ENCODE data around the gene SUV39H1. TPM values are rescaled to one million over a fixed set of nuclear protein-coding genes. Genes with fewer than 3 reads are reported as not detected.
"Not testable (repeated sequence)": the region's sequence is repeated elsewhere in the genome, so short reads cannot be mapped to it uniquely, and the experiment has no call there.

SUV39H1 gene
- total and polyA plus RNA-seq, 2 donors (not counting 1 experiment from before 2014, with no cell fraction given), result 6.7 to 9.5 TPM

- H3K4me1 Mint-ChIP-seq; intact Hi-C loops (cut with micrococcal nuclease); H3K9me3 ChIP-seq (ENCODE audit: control extremely low read depth in 1 of 3, control insufficient read depth in 2 of 3, insufficient read depth in 1 of 3, low read length in 2 of 3); CTCF ChIA-PET; H3K4me3 Mint-ChIP-seq; H3K4me2 ChIP-seq (replicated peaks; ENCODE audit: low read depth, low read length, poor library complexity, severe bottlenecking); H3K27me3 Mint-ChIP-seq; H3K9me3 Mint-ChIP-seq (ENCODE audit: insufficient read depth); H3K4me3 ChIP-seq (ENCODE audit: control extremely low read depth in 1 of 5, extremely low read depth in 1 of 5, insufficient read depth in 1 of 5, low read depth in 2 of 5, low read length in 4 of 5); H4K20me1 ChIP-seq (ENCODE audit: control insufficient read depth, insufficient read depth, low read length, poor library complexity, severe bottlenecking); POLR2A ChIA-PET; H2AFZ ChIP-seq (ENCODE audit: insufficient read depth, low read depth, low read length, poor library complexity, severe bottlenecking); H3K4me1 ChIP-seq (ENCODE audit: control insufficient read depth in 2 of 2, insufficient read depth in 2 of 2, low read length in 2 of 2); H3K9ac ChIP-seq (ENCODE audit: low read length); H3K27ac Mint-ChIP-seq; H3K27me3 ChIP-seq (replicated peaks in 1 of 4; ENCODE audit: control extremely low read depth in 1 of 4, control insufficient read depth in 3 of 4, insufficient read depth in 4 of 4, low read length in 3 of 4); H3K79me2 ChIP-seq (ENCODE audit: control insufficient read depth, insufficient read depth, low read length); H3K27ac ChIP-seq (ENCODE audit: low read length in 2 of 2); ATAC-seq (ENCODE audit: low read depth); H3K36me3 ChIP-seq (replicated peaks in 1 of 2; ENCODE audit: control extremely low read depth in 1 of 2, control insufficient read depth in 1 of 2, extremely low read depth in 1 of 2, insufficient read depth in 2 of 2, low read length in 1 of 2); DNase-seq: not testable (repeated sequence)
- 95% methylated on average over 4 of the region's 34 CpGs for WGBS (ENCODE audit: insufficient coverage)
These were observed 36.8 kb upstream of the SUV39H1 start for GRCh38 chrX:48659686-48660085.

- H3K27me3 ChIP-seq (replicated peaks in 1 of 4; ENCODE audit: control extremely low read depth in 1 of 4, control insufficient read depth in 3 of 4, insufficient read depth in 4 of 4, low read length in 3 of 4), result no peaks in the 10 kb centered on the region
- ATAC-seq (ENCODE audit: low read depth) (no peak), DNase-seq (no peak)
- no peaks in the 10 kb centered on the region for H3K4me1 ChIP-seq (ENCODE audit: control insufficient read depth in 2 of 2, insufficient read depth in 2 of 2, low read length in 2 of 2)
- no peak overlapping the region for H2AFZ ChIP-seq (ENCODE audit: insufficient read depth, low read depth, low read length, poor library complexity, severe bottlenecking)
- ChIA-PET POLR2A (no interaction called here), CTCF (interaction anchor here (1.2 kb wide), 1 partner anchor 15 kb away, joined by 5 read pairs; no protein-coding TSS in a partner anchor)
- TF ChIP-seq CTCF (IDR thresholded peaks at IDR 0.05) (no peak), EZH2 (IDR thresholded peaks at IDR 0.05; ENCODE audit: borderline replicate concordance, insufficient read depth, low read depth, low read length, poor library complexity, severe bottlenecking) (no peak)
- no peak overlapping the region for H3K4me2 ChIP-seq (replicated peaks; ENCODE audit: low read depth, low read length, poor library complexity, severe bottlenecking)
- intact Hi-C loops (cut with micrococcal nuclease), result no loop called here
- no peak overlapping the region for H3K9ac ChIP-seq (ENCODE audit: low read length)
- H3K36me3 ChIP-seq (replicated peaks in 1 of 2; ENCODE audit: control extremely low read depth in 1 of 2, control insufficient read depth in 1 of 2, extremely low read depth in 1 of 2, insufficient read depth in 2 of 2, low read length in 1 of 2), result no peaks in the 10 kb centered on the region
- H3K27ac Mint-ChIP-seq, result no peak overlapping the region
- no peaks in the 10 kb centered on the region for H3K79me2 ChIP-seq (ENCODE audit: control insufficient read depth, insufficient read depth, low read length)
- no peak overlapping the region for H3K4me3 Mint-ChIP-seq
- no peaks in the 10 kb centered on the region for H3K9me3 ChIP-seq (ENCODE audit: control extremely low read depth in 1 of 3, control insufficient read depth in 2 of 3, insufficient read depth in 1 of 3, low read length in 2 of 3)
- no peaks in the 10 kb centered on the region for H3K4me1 Mint-ChIP-seq
- H3K27ac ChIP-seq (ENCODE audit: low read length in 2 of 2), result no peak overlapping the region
- H3K4me3 ChIP-seq (ENCODE audit: control extremely low read depth in 1 of 5, extremely low read depth in 1 of 5, insufficient read depth in 1 of 5, low read depth in 2 of 5, low read length in 4 of 5), result no peak overlapping the region
- no peaks in the 10 kb centered on the region for H4K20me1 ChIP-seq (ENCODE audit: control insufficient read depth, insufficient read depth, low read length, poor library complexity, severe bottlenecking)
- no peaks in the 10 kb centered on the region for H3K9me3 Mint-ChIP-seq (ENCODE audit: insufficient read depth)
- H3K27me3 Mint-ChIP-seq, result no peaks in the 10 kb centered on the region
- no CpG with 5 or more reads among the region's 1 CpG for WGBS (ENCODE audit: insufficient coverage)
These were observed 33.3 kb upstream of the SUV39H1 start for GRCh38 chrX:48663241-48663640.
